HG03196 (cell line): ENCODE data around the gene LGMN.
"Not testable (repeated sequence)": the region's sequence is repeated elsewhere in the genome, so short reads cannot be mapped to it uniquely, and the experiment has no call there.

ENCODE experiments used
- ATAC-seq: cut with Tn5 transposase; IDR thresholded peaks from one replicate; pipeline ENCODE4 v1.9.1; 2021; ENCODE audit not compliant: unreplicated experiment

The LGMN gene

DNA sequence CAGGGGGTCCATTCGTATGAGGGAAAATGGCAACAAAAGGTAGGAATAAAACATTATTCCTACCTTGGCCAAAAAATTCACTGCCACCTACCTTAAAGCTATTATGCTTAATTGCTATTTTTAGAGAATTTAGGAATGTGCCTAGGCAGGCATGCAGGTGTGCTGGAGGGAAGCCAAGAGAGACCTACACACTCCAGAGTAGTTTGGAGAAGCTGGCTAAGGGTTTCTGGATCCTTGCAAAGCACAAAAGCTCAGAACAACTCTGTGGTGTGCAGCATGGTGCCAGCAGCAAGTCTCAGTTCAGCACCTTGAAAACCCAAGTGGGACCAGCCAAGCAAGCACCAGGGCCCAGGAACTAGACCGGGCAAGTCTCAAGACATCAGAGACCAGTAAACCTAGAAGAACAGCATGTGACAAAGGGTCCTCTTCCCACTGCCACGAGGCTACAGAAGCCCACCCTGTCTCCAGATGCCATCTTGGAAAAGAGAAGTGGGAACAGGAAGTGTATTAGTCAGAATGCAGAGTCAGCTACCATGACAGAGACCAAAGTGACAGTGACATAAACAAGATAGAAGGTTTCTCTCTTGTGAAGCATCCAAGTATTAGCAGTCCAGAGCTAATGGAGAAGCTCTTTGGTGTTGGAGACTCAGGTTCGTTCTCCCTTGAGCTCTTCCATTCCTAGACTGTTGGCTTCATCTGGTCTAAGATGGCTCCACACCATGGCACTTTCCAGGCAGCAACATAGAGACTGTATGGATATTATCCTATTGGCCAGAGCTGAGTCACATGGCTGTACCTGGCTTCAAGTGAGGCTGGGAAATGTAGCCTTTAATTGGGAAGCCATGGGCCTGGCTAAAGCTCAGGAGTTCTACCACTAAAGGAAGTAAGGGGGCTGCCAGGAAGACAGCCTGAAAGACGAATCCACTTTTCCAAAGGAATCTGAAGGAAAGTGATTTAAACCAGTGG lies 15.5 kb upstream of the LGMN start:
- not testable (repeated sequence) for ATAC-seq

GRCh38 chr14:92760524-92760805 lies 12.0 kb upstream of the LGMN start:
- ATAC-seq: no peak

DNA sequence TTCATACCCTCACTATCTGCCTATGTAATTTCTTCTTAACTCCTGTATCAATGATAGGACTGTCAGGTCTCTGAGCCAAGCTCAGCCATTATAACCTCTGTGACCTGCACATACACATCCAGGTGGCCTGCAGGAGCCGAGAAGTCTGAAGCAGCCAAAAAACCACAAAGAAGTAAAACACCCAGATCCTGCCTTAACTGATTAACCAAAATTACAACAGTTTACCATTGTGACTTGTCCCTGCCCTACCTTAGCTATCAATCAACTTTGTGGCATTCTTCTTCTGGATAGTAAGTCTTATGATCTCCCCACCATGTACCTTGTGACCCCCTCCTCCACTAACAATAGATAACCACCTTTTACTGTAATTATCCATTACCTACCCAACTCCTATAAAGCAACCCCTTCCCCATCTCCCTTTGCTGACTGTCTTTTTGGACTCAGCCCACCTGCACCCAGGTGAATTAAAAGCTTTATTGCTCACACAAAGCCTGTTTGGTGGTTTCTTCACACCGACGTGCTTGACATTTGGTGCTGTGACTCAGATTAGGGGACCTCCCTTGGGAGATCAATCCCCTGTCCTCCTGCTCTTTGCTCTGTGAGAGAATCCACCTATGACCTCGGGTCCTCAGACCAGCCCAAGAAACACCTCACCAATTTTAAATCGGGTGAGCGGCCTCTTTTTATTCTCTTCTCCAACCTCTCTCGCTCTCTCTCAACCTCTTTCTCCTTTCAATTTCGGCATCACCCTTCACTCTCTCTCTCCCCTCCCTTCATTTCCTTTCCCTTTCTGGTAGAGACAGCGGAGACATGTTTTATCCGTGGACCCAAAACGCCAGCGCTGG lies 11.5 kb upstream of the LGMN start:
- ATAC-seq: no peak

DNA sequence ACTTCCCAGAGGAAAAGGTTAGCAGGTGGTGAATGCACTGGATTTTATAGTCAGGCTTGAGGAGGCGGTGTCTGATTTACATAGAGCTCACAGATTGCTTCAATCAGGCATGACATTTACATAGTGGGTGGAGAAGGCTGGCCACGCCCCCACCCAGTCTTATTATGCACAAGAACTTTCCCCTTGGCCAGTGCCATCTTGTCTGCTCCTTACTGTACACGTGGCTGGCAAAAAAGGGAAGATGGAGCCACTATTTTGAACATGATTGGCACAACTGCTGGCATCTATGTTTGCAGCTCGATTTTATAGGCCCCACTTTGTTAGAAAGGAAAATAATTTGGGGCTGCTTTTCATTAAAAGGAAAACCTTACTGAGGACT lies 10.9 kb upstream of the LGMN start:
- ATAC-seq: no peak

DNA sequence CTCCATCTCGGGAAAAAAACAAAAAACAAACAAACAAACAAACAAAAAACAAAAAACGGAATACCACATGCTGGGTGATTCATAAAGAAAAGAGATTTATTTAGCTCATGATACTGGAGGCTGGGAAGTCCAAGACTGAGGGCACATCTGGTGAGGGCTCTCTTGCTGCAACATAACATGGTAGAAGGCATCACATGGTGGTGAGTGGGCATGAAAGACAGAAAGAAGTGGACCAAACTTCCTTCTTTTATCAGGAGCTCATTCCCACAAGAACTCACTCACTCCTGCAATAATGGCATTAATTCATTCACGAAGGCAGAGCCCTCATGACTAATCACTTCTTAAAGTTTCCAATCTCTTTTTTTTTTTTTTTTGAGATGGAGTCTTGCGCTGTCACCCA lies 8.0 kb upstream of the LGMN start:
- no peak for ATAC-seq

- ATAC-seq: no peak
Observed at GRCh38 chr14:92755495-92755894, 7.1 kb upstream of the LGMN start.

GRCh38 chr14:92754966-92755365 lies 6.5 kb upstream of the LGMN start:
- ATAC-seq: no peak

GRCh38 chr14:92753250-92753649 lies 4.8 kb upstream of the LGMN start:
- no peak for ATAC-seq

GRCh38 chr14:92751819-92752218 lies 3.4 kb upstream of the LGMN start:
- ATAC-seq: no peak

- ATAC-seq: no peak
Observed at GRCh38 chr14:92750994-92751400, 2.6 kb upstream of the LGMN start.

DNA sequence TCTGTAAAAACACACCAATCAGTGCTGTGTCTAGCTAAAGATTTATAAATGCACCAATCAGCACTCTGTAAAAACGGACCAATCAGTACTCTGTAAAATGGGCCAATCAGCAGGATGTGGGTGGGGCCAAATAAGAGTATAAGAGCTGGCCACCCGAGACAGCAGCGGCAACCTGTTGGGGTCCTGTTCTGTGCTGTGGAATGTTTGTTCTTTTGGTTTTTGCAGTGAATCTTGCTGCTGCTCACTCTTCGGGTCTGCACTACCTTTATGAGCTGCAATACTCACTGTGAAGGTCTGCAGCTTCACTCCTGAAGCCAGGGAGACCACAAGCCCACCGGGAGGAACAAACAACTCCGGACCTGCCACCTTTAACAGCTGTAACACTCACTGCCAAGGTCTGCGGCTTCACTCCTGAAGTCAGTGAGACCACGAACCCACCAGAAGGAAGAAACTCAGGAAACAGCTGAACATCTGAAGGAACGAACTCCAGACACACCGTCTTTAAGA lies 1.8 kb upstream of the LGMN start:
- ATAC-seq: not testable (repeated sequence)

DNA sequence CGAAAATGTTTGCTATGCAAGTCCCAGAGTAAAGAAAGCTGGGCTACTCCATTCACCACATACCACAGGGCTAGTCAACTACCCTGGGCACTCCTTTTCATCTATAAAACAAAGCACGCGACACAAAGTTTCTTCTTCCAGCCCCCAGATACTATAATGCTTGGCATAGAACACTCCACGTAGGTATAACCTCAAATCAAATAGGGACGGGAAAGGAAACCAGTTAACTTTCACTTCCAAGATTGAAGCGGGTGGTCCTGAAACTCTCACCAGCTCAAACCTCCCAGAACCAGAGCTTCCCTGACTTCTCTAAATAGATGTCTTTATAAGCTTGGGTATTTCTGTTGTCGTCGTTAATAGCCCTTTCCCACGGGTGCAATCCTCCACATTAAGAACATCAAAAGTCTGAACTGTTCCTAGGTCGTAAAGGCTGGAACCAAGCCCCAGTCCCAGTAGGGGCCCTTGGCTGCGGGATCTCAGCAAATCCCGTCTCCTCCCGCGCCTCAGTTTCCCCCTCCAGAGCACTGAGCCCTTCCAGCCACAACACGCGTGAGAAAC lies 647 bp downstream of the LGMN start:
- peak; percentile 32 for ATAC-seq

GRCh38 chr14:92744198-92744597 lies 4.2 kb downstream of the LGMN start:
- ATAC-seq: no peak

GRCh38 chr14:92740440-92740839 lies 8.0 kb downstream of the LGMN start:
- ATAC-seq: no peak

DNA sequence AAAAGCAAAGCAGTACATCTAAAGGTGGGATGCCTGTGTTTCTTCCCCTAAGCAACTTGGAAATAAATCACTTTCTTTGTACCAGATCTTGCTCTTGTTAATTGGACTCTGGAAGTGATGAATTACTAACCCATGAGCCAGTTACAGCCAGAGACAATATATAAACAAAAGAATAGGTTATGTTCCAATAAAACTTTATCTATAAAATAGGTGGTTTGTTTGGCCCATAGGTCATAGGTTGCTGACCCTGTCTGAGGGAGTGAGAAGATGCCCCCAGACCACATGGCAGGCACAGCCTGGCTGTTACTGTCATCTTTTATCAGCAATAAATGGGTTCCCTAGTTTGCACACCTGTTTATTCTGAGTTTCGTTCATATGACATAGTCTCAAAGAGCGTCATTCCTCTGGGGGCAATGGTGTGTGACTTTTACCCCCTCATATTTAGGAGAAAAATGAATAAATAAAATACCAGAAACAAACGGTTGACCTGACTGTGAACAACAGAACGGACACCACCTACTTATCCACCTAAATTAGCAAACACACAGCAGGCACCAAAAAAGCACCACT lies 10.7 kb downstream of the LGMN start:
- ATAC-seq: no peak

DNA sequence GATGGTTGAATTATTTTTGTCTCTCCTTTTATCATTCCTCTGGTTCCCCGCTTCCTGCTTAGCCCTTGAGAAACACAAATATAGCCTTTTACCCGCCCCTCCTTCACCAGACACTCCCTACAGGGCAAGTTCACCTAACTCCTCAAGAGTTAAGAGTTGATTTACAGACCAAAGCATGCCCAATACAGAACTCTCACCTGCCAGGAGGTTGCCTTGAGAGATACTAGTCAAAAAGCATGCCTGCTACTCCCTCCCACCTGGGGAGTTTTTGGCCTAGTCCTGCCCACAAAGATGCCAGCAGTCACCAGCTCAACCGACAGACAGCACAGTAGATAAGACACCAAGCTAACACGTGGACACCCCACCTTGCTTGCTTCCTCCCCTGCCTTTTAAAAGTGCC lies 11.2 kb downstream of the LGMN start:
- ATAC-seq: no peak

GRCh38 chr14:92735344-92735743 lies 13.1 kb downstream of the LGMN start:
- ATAC-seq: no peak

DNA sequence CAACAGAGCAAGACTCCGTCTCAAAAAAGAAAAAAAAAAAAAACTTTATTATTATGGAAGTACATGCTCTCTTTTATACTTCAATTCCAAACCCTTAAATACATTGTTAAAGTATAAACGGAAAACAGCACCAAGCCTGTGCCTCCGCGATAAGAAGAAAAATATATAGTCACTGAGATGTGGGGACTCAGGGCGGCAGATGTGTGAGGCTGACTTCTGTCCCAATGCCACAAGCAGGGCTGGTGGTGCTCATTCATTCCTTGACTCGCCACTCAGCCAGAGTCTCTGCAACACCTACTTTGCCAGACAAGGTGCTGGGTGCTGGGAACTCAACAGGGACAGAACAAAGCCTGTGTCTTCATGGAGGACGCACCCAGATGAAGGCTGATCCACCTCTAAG lies 13.8 kb downstream of the LGMN start:
- ATAC-seq: no peak

- no peak for ATAC-seq
Observed at GRCh38 chr14:92733007-92733406, 15.4 kb downstream of the LGMN start.

DNA sequence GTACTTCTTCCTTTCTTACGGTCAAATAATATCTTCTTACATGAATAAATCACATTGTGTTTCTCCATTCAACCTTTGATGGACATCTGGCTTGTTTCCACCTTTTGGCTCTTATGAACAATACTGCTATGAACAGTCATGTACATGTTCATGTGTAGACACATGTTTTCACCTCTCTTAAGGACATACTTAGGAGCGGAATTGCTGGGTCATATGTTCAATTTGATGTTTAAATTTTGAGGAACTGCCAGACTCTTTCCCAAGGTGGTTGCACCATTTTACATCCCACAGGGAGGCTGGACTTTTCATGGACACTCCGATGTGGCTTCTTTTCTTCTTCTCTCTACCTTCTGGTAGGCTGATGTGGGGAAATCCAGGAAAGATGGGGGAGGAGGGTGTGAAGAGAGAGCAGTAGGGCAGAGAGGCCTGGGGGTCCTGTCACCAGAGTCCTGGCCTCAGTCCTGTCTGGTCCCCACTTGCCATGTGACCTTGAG lies 16.8 kb downstream of the LGMN start:
- ATAC-seq: no peak
